GM19035 (cell line): ENCODE measurements around the gene GALNT12.

Source experiments
- ATAC-seq: cut with Tn5 transposase; IDR thresholded peaks from one replicate; pipeline ENCODE4 v1.9.1; 2021; ENCODE audit not compliant: unreplicated experiment

The GALNT12 gene

DNA sequence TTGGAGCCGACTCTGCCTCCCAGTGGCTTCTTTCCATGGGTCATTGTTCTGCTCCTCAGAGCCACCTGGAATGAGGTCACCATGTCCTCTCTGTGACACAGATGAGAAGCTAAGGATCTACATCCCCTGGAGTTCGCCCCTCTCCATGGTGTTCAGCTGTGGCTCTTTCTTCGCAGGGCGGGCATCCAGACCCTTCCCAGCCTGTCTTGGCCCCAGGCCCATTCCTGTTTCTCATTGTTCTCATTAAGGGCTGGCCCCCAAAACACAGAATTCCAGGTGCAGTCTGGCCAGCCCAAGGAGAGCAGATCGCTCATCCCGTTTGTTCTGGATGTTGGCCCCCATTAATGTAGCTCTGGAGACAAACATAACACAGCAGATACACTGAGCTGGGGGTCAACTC is 69.8 kb downstream of the GALNT12 start:
- ATAC-seq = no peak

DNA sequence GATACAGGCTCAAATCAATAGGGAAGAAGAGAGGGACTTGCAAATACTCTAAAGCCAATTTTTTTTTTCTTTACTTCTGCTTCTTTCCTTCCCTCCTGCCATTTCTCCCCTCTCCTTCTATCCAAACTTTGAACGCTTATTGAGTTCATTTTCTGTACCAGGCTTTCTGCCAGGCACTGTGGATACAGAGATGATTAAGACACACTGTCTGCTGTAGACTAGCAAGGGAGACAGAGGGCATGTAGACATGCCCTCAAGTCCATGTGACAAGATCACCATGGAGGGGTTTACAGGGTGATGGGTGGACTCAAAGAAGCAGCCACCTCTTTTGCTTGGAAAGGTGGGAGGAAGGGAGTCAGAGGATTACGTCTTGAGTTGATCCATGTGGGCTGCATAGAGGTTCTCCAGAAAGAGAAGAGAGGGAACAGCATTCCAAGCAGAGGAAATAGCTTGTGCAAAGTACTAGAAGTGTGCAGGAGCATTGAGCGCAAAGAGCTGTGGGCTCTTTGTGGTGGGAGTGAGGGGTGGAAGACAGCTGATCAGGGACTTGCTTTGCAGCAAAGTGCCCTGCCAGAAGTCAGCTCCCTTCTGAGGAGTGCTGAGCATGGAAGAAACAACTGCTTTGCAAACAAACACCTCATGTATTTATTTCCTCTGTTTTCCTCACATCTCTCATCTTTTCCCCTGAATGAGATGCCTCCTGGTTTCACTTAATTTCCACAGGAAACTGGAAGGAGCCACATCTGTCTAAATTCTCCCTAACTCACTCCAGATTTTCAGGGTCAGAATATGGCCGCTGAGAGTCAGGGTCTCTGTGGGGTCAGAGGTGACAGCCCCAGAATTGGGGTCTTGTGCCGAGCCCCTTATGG is 71.9 kb downstream of the GALNT12 start:
- ATAC-seq = no peak

DNA sequence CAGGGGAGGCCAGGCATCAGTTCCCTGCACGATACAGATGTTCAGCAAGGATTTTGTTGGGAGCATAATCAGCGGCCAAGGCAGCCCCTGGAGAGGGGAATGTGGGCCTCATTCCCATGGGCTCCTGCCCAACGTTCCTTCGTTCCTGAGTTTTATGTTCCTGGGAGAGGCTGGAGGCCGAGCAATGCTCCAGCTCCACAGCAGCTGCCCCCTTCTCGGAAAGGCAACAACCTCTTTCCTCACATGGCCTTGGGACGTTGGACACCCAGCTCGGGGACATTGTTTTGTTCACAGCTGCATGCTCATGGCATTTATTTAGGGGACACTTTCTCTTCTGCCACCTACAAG is 72.5 kb downstream of the GALNT12 start:
- no peak for ATAC-seq

DNA sequence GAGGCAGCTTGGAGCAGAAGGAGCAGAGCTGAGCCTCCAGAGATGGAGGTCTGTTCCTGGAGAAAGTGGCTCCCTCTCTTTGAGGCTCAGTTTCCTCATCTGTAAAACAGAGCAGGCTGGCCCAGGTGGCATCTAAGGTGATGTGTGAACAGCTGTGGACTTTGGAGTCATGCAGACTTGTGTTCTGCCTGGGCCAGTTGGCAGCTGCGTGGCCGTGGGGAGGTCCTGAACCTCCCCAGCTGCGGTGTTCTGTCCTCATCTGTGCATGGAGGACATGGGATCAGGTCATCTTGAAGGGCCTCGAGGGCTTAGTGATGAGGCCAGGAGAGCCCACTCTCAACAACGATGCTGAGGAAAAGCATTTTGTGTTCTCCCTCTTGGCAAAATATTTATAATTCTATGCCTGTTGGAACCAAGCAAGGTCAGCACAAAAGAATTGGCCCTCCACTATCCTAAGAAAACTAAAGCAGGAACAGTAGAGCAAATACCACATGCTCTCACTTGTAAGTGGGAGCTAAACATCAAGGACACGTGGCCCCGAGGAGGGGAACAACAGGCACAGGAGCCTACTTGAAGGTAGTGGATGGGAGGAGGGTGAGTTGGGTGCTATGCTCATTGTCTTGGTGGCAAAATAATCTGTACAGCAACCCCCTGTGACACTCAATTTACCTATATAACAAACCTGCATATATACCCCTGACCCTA is 73.0 kb downstream of the GALNT12 start:
- no peak for ATAC-seq

DNA sequence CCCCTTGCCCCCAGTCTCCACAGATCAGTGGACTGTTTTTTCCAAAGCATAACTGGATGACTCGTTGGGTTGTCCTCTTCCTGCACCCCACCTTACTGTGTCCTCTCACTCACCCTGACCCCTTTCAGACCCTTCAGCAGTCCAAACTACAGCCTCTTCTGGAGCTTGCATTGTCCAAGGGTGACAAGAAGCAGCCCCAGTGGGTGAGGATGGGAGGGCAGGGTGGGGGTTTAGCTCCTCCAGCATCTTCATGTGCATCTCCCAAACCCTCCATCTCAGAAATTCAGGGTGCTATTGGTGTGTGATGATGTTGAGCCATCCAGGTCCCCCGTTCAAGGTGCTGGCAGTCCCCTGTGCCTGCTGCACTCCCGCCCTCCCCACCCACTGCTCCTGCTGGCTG is 73.9 kb downstream of the GALNT12 start:
- no peak for ATAC-seq

DNA sequence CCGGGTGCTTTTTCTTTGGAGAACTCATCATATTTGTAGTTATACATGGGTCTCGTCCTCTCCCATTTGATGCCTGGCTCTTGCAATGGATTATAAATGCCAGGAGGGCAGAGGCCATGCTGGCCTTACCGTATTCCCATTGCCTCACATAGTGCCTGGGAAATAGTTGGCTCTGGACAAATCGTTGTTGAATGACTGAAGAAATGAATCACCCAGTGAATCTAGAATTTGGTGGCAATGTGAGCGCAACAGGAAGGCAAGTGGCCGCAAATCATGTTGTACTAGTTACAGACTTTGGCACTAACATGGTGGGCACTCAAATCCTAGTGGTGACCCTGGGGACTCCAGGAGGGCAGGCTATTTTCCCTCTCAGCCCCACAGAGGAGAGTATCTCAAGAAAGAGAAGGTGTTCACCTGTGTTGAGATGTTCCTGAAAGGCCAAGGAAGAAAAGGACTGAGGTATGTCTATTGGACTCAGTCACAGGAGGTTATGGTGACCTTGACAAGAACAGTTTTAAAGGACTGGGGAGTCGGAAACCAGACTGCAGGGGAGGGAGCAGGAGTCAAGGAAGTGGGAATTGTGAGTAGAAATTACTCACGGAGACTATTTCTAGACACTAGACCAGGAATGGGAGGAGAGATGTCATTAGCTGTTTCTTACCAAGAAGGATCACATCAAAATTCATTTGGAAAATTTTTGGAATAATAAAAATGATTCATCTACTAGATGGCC is 74.5 kb downstream of the GALNT12 start:
- ATAC-seq = no peak

DNA sequence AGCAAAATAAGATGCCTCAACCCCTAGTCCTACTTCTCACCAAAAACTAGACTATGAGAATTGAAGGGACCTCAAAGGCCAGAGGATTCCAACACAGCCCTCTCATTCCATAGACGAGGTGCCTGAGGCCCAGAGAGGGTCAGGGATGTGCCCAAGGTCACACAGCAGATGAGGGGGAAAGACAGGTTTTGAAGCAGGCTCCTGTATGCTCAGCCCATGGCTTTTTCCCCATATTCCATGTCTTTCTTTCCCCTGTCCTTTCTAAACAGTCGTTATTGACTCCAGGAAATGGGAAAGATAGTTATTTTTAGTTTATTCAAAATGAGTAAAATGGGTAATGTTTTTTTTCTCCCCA is 75.1 kb downstream of the GALNT12 start:
- ATAC-seq = no peak

DNA sequence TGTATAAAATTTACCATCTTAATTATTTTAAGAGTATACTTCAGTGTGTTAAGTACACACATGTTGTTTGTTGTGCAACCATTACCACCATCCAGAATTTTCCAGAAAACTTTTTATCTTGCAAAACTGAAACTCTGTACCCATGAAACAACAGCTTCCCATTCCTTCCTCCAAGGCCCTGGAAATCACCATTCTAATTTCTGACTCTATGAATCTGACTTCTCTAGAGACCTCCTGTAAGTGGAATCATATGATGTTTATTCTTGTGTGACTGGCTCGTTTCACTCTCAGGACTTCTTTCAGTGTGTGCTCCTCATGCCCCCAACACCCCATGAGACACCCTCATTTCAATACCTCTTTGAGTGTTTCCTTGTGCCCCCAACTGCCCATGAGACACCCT is 75.8 kb downstream of the GALNT12 start:
- no peak for ATAC-seq

DNA sequence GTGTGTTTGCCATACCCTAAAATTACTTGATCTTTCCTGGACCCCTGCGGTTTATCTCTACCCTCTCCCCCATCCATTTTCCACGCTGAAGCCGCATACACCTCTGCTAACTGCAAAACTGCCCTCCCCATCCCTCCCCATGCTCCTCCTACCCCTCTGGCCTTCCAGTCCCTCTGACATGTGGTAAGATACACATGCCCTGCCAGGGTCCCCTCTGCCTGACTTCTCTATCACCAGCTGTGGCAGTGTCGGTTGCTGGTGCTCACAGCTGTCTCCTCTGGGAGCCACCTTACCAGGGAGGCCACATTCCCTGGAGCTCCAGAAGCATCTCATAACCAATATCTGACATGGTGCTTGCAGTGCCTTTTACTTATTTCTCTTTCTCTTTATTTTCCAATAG is 77.4 kb downstream of the GALNT12 start:
- ATAC-seq = no peak

DNA sequence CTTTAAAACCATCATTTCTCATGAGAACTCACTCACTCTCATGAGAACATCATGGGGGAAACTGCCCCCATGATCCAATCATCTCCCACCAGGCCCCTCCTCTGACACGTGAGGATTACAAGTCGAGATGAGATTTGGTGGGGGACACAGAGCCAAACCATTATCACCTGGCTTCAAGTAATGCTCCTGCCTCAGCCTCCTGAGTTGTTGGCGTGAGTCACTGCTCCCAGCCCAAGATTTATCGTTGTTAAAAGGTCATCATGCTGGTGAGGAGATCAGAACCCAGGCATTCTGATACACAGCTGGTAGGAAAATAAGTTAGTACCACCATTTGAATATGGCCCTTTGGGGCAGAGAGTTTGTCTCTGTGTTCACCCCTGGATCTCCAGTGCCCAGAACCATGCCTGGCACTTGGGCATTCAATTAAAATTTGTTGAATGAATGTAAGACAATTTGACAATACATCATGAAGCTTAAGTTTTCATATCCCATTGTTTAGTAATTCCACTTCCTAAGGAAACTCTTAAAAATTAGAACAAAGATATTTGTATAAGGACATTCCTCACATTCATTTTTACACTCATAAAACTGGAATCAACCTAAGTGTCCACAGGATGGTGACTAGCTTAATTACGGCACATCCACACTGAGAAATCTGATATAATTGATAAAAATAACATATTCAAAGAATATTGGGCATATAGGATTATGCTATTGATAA is 78.3 kb downstream of the GALNT12 start:
- no peak for ATAC-seq

DNA sequence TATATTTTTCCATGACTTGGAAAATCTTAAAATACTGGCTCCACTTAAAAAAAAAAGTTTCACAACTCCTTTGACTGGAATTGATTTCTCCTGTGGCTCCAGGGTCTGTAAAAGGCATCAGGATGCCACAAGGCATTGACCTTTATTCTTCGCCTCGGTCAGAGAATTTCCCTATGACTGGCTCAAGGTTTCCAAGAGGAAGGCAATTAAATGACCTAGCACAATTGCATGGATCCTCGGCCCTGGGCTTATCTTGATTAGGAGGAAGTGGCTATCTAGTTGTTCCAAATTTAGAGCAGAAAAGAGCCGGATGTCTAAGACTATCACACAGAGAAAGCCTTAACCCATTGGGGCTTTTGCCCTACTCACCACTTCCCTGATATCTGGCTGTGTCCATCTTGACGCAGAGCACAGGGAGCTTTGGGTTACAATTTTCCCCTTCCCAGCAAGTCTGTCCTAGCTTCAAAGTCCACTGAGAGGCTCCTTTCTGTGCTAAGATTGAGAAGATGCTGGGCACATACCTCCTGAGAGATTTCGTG is 79.3 kb downstream of the GALNT12 start:
- no peak for ATAC-seq

DNA sequence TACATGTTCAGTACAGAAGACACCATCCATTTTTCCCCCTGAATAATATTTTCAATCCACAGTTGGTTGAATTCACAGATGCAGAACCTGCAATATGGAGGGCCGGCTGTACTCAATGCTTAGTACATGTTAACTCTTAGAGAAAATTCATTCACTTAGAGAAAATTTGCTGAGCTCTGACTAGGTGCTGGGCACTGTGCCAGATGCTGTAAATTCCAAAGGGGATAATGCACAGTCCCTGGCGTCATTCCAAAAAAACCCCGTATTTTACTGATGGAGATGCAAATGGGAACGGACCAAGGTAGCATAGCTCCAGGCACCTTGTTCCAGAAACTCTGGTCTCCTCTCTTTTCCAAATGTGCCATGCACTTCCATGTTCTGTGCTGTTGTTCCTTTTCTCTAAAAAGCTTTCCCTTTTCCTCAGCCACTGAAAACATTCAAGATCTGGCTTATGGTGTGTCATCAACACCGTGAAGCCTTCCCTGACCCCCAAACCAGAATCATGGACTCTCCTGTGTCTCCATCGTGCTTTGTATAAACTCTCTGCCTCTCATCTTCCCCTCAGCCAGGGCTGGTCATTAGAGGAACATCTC is 80.5 kb downstream of the GALNT12 start:
- no peak for ATAC-seq

DNA sequence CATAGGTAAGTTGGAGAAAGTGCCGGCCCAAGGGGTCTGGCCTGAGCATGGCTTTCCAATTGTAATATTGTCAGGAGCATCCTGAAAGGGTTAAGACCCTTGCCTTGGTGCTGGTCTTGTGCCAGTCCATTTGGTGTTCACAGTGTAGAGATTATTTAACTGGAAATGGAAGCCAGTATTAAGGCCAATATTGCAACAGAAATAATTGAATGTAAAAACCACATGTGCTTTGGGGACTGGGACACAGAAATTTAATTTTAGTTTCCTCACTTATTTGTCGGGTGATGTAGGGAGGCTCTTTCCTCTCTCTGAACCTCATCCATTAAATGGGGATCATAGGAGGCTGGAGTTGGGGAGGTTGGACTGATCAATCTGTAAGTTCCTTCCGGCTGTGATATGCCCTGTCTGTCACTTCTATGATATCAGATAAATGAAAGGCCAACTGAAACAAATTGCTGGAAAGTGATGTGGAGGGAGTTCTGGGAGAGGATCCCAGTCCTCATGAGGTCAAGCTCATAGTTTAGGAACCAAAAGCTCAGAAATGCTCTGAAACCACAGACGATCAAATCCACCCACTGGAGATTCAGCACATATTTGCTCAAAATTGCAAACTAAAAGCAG is 81.4 kb downstream of the GALNT12 start:
- no peak for ATAC-seq

DNA sequence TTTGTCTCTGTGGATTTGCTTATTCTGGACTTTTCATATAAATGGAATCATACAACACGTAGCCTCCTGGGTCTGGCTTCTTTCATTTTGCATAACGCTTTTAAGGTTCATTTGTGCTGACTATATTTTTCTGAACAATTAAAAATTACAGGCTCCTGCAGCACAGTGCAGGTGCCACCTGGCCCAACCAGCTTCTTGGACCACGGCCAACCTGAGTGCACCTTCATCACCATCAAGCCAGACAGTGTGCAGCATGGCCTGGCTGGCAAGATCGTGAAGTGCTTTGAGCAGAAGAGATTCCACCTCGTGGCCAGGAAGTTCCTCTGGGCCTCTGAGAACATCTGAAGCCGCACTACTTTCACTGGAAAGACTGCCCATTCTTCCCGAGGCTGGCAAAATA is 82.8 kb downstream of the GALNT12 start:
- ATAC-seq = no peak

DNA sequence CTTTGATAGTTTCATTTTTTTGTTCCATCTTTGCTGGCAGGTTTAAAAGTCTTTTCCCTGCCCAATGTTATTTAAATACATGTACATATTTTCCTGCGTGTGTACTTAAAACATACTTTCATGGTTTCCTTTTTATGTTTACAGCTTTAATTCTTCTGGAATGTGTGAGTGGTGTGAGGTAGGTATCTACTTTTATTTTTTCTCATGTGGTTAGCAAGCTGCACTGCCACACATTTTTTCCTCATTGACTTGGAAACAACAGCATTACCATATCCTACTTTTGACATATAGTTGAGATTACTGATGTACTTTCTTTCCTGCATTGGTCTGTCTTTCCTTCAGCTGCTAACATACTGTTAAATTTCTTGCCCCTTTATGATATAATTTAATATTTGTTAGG is 84.8 kb downstream of the GALNT12 start:
- ATAC-seq = no peak

DNA sequence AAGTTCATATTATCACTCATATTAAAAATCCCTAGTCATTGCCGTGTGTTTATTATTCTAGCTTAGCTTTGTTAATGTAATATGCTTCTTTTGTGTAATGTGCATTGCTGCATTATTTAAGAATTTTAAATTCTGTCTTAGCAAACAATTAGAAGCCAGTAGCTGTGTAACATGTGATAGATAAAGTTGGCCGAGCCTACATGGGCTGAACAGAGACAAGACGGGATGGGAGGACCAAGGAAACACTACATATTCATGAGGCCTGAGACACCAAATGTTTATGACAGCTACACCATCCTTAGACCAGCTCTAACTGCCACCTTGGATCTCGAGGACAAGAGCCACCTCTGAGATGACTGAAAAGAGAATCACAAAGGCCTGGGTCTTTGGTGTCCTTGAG is 85.2 kb downstream of the GALNT12 start:
- ATAC-seq = no peak

DNA sequence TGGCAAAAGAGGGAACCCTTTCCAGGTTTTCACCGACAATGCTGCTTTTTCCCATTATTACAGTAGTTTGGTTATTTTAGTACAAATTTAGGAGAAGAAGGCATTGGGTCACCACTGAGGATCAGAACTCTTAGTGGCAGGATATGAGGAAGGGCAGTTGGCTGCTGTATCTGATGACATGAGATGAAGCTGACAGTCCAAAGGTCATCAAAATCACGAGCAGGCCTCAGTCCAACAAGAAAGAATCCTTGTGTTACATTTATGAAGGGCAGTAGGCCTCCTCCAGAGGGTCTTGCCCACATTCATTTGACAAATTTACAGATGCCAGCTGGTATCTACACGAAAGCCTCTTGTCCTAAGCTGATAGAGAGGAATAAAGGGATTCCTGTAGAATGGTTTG is 86.7 kb downstream of the GALNT12 start:
- ATAC-seq = no peak

DNA sequence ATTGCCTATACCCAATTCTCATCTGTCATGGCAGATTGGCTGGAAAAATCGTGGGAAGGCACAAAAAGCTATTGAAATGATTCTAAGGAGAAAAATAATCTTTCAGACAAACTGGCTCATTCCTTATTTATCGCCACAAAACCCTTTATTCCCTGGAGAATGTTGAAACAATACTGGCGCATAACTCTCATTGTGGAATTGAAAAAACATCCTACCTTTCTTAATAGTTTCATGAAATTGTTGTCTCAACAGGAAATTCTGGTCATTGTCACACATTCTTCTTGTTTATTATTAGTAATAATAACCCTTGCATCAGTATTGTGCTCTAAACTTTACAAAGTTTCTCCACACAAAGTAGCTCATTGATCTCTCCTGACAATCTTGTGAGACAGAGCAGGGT is 87.3 kb downstream of the GALNT12 start:
- ATAC-seq = no peak

DNA sequence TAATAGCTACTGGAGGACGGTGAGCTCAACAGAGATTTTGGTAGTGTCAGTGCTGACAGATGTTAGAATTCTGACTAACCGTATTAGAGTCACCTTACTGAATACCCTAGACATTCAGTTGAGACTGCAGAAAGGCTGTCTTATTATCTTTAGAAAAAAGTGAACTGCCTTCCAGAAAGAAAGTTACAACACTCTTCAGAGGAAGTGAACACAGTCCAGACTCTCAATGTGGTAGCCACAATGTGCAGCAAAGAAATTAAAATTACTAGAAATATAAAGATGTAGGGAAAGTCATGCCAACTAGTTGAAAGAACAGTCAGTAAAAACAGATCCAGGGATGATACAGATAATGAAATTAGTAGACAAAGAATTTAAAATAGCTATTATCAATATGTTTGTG is 89.2 kb downstream of the GALNT12 start:
- ATAC-seq = no peak

DNA sequence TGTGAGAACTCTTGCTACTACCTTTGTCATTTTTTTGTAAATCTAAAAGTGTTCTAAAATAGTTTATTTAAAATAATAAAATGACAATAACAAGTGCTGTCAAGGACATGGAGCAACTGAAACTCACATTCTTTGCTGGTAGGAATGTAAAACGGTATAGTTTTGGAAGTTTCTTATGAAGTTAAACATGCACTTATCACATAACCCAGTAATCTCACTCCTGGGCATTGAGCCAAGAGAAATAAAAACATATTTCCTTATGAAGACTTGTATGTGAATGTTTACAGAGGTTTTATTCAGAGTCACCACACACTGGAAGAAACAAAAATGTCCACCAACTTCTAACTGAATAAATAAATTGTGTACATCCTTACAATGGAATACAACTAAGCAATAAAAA is 90.3 kb downstream of the GALNT12 start:
- no peak for ATAC-seq
